PC-3 (cell line): ENCODE measurements around the gene CPEB2. TPM values are rescaled to one million over a fixed set of nuclear protein-coding genes. Genes with fewer than 3 reads are reported as not detected.

Experiments
- ATAC-seq: fragments of 200-7000 bp; cut with Tn5 transposase; 2 replicates; pipeline ENCODE4 v1.9.1; 2020; ENCODE audit warnings: mild to moderate bottlenecking, moderate library complexity
- BruUV-seq: library from RNA; stranded (reverse); fragments of 400-500 nt; replicated peaks from 2 replicates; lab custom pipeline; 2021; lab: Mats Ljungman, UMichigan
- CTCF ChIA-PET: fragments of 300-600 bp; sonication (Branson Sonifier 250); formaldehyde crosslinking; loops from one replicate; lab custom pipeline; 2022; ENCODE audit warnings: antibody characterized with exemption; lab: Charles Lee
- POLR2A ChIA-PET: fragments of 300-600 bp; sonication (Branson Sonifier 250); formaldehyde crosslinking; loops from one replicate; lab custom pipeline; 2022; ENCODE audit warnings: antibody characterized with exemption; ENCODE audit not compliant: unreplicated experiment; lab: Charles Lee
- DNase-seq: peaks from one replicate; pipeline ENCODE4 v3.0.0-alpha.2; 2015
- H2AFZ ChIP-seq: fragments of 300-600 bp; sonication (generic); 2 replicates; pipeline ENCODE4 v1.6.0; 2016; ENCODE audit warnings: antibody characterized with exemption, low read length
- H3F3A ChIP-seq: fragments of 300-600 bp; sonication (generic); one replicate; pipeline ENCODE4 v1.6.0; 2017; ENCODE audit warnings: antibody characterized with exemption, low read length, control low read depth, mild to moderate bottlenecking; ENCODE audit not compliant: unreplicated experiment
- H3K27ac ChIP-seq: fragments of 300-600 bp; sonication (generic); 2 replicates; pipeline ENCODE4 v1.5.1; 2016; ENCODE audit warnings: mild to moderate bottlenecking, low read length
- H3K27me3 ChIP-seq: fragments of 300-600 bp; sonication (generic); 2 replicates; pipeline ENCODE4 v1.6.1; 2016; ENCODE audit warnings: low read length, mixed read lengths
- H3K36me3 ChIP-seq: fragments of 300-600 bp; sonication (generic); 2 replicates; pipeline ENCODE4 v1.6.1; 2016; ENCODE audit warnings: low read depth, mixed run types, low read length, mixed read lengths
- H3K4me1 ChIP-seq: fragments of 300-600 bp; sonication (generic); 2 replicates; pipeline ENCODE4 v1.5.1; 2016; ENCODE audit warnings: low read length; ENCODE audit not compliant: insufficient read depth
- H3K4me2 ChIP-seq: fragments of 300-600 bp; sonication (generic); 2 replicates; pipeline ENCODE4 v1.6.0; 2016; ENCODE audit warnings: low read length
- H3K4me3 ChIP-seq: fragments of 300-600 bp; sonication (generic); 2 replicates; pipeline ENCODE4 v1.5.1; 2016; ENCODE audit warnings: mild to moderate bottlenecking, low read length, mixed read lengths
- H3K79me2 ChIP-seq: fragments of 300-600 bp; sonication (generic); 2 replicates; pipeline ENCODE4 v1.6.1; 2017; ENCODE audit warnings: low read length, mixed read lengths
- H3K9ac ChIP-seq: fragments of 300-600 bp; sonication (generic); 2 replicates; pipeline ENCODE4 v1.6.0; 2016; ENCODE audit warnings: mild to moderate bottlenecking, low read length
- H3K9me2 ChIP-seq: fragments of 300-600 bp; sonication (generic); replicated peaks from 2 replicates; pipeline ENCODE4 v1.6.1; 2016; ENCODE audit warnings: mixed run types, low read length, mixed read lengths
- H3K9me3 ChIP-seq: fragments of 300-600 bp; sonication (generic); 2 replicates; pipeline ENCODE4 v1.6.1; 2016; ENCODE audit warnings: low read length, mixed read lengths
- H4K20me1 ChIP-seq: fragments of 300-600 bp; sonication (generic); 2 replicates; pipeline ENCODE4 v1.6.1; 2016; ENCODE audit warnings: low read length, mixed read lengths
- CTCF ChIP-seq: fragments of 300-600 bp; sonication (generic); conservative IDR thresholded peaks from 2 replicates; pipeline ENCODE4 v1.5.1; 2017; ENCODE audit warnings: antibody characterized with exemption, low read depth, mild to moderate bottlenecking, low read length
- EZH2 ChIP-seq: fragments of 300-600 bp; sonication (generic); IDR thresholded peaks from one replicate; pipeline ENCODE4 v1.6.1; 2017; ENCODE audit warnings: antibody characterized with exemption, mild to moderate bottlenecking, low read length; ENCODE audit not compliant: unreplicated experiment
- EZH2phosphoT487 ChIP-seq: fragments of 300-600 bp; sonication (generic); IDR thresholded peaks from 2 replicates; pipeline ENCODE4 v1.6.1; 2018; ENCODE audit warnings: mild to moderate bottlenecking, antibody characterized with exemption, low read length, borderline replicate concordance
- intact Hi-C: fragments of 100-400 bp; cut with micrococcal nuclease; formaldehyde crosslinking; loops from 2 replicates; pipeline ENCODE4 v1.9.0; 2023
- total RNA-seq: library from RNA; depleted of rRNA; stranded (reverse); fragments of >200 nt; gene quantifications from 2 replicates; pipeline ENCODE4 v1.2.3, GENCODE V29; 2014

Gene CPEB2
- total RNA-seq, 1 experiment from 2014 or later: 1.8 TPM

- H3K27me3 ChIP-seq: no peaks in the 10 kb centered on the region
- no peak overlapping the region for H3K27ac ChIP-seq
- intact Hi-C loops: no loop called here
- ATAC-seq (no peak), DNase-seq (no peak)
- no peak overlapping the region for H3K4me2 ChIP-seq
- BruUV-seq: no TSS peak
- H3K9me3 ChIP-seq: no peaks in the 10 kb centered on the region
- no peaks in the 10 kb centered on the region for H3F3A ChIP-seq
- POLR2A ChIA-PET: no interaction called here
- no peak overlapping the region for H3K4me3 ChIP-seq
- H3K79me2 ChIP-seq: no peaks in the 10 kb centered on the region
- H3K36me3 ChIP-seq: no peaks in the 10 kb centered on the region; the same call in 1 of the 2 replicates
- H2AFZ ChIP-seq: no peak overlapping the region
- H3K9me2 ChIP-seq: no peaks in the 10 kb centered on the region
- CTCF ChIA-PET: no interaction called here
- no peaks in the 10 kb centered on the region for H3K4me1 ChIP-seq
- H4K20me1 ChIP-seq: no peaks in the 10 kb centered on the region
- TF ChIP-seq EZH2phosphoT487: no peak
- TF ChIP-seq CTCF: no peak
- no peak for TF ChIP-seq EZH2
- no peak overlapping the region for H3K9ac ChIP-seq
Observed at GRCh38 chr4:15021946-15022345, 19.7 kb downstream of the CPEB2 start.

GRCh38 chr4:15024386-15024785, 22.1 kb downstream of the CPEB2 start:
- no peaks in the 10 kb centered on the region for H3K9me2 ChIP-seq
- no peaks in the 10 kb centered on the region for H3K27me3 ChIP-seq
- H3K4me3 ChIP-seq: no peak overlapping the region
- ChIA-PET CTCF (no interaction called here), POLR2A (no interaction called here)
- no peak overlapping the region for H3K27ac ChIP-seq
- H3K4me1 ChIP-seq: no peaks in the 10 kb centered on the region
- ATAC-seq (no peak), DNase-seq (no peak)
- intact Hi-C loops: no loop called here
- no peaks in the 10 kb centered on the region; the same call in 1 of the 2 replicates for H3K36me3 ChIP-seq
- TF ChIP-seq EZH2phosphoT487: no peak
- TF ChIP-seq EZH2: no peak
- no peak for TF ChIP-seq CTCF
- H3K9ac ChIP-seq: no peak overlapping the region
- H3F3A ChIP-seq: no peaks in the 10 kb centered on the region
- H3K79me2 ChIP-seq: no peaks in the 10 kb centered on the region
- no peak overlapping the region for H3K4me2 ChIP-seq
- BruUV-seq: no TSS peak
- no peak overlapping the region for H2AFZ ChIP-seq
- no peaks in the 10 kb centered on the region for H3K9me3 ChIP-seq
- H4K20me1 ChIP-seq: no peaks in the 10 kb centered on the region

- no peaks in the 10 kb centered on the region for H3K27me3 ChIP-seq
- no peak overlapping the region for H3K27ac ChIP-seq
- intact Hi-C loops: no loop called here
- ChIA-PET POLR2A (no interaction called here), CTCF (no interaction called here)
- H3K4me3 ChIP-seq: no peak overlapping the region
- TF ChIP-seq EZH2: no peak
- no peak for TF ChIP-seq EZH2phosphoT487
- no peak for TF ChIP-seq CTCF
- H2AFZ ChIP-seq: no peak overlapping the region
- H3K9ac ChIP-seq: no peak overlapping the region
- ATAC-seq: no peak
- BruUV-seq: no TSS peak
- H3K79me2 ChIP-seq: no peaks in the 10 kb centered on the region
- H4K20me1 ChIP-seq: no peaks in the 10 kb centered on the region
- H3K36me3 ChIP-seq: no peaks in the 10 kb centered on the region; the same call in 1 of the 2 replicates
- H3K9me3 ChIP-seq: no peaks in the 10 kb centered on the region
- H3F3A ChIP-seq: no peaks in the 10 kb centered on the region
- H3K4me1 ChIP-seq: no peaks in the 10 kb centered on the region
- H3K9me2 ChIP-seq: no peaks in the 10 kb centered on the region
- DNase-seq: no peak
- H3K4me2 ChIP-seq: no peak overlapping the region
Observed at GRCh38 chr4:15025693-15026092, 23.4 kb downstream of the CPEB2 start.
